GM12878 (cell line): ENCODE measurements around the gene ANKDD1A. TPM values are rescaled to one million over a fixed set of nuclear protein-coding genes. Genes with fewer than 3 reads are reported as not detected.

ENCODE experiments used
- CBX3 ChIP-seq: fragments of 200-600 bp; sonication (generic); IDR thresholded peaks from 2 replicates; pipeline ENCODE4 v1.6.1; 2016; ENCODE audit warnings: low read depth, borderline replicate concordance
- ETV6 ChIP-seq, 2 experiments: fragments of 450-650 bp in 1 of 2; IDR thresholded peaks in 1 of 2; conservative IDR thresholded peaks in 1 of 2; 2 replicates each; pipeline ENCODE4 v1.6.1; 2014; ENCODE audit warnings: antibody characterized with exemption in 1 of 2, borderline replicate concordance in 1 of 2, low read depth in 1 of 2, mild to moderate bottlenecking in 1 of 2, moderate library complexity in 1 of 2
- HCFC1 ChIP-seq: fragments of 150-350 bp; IDR thresholded peaks from 2 replicates; pipeline ENCODE4 v1.6.1; 2014; ENCODE audit warnings: low read length
- KDM1A ChIP-seq: fragments of 200-600 bp; sonication (generic); IDR thresholded peaks from 2 replicates; pipeline ENCODE4 v1.6.1; 2016; ENCODE audit warnings: borderline replicate concordance
- NFYB ChIP-seq: IDR thresholded peaks from 2 replicates; pipeline ENCODE4 v1.6.1; 2011; ENCODE audit warnings: low read depth, mild to moderate bottlenecking, low read length, improper control_type of control experiment, moderate library complexity; ENCODE audit not compliant: insufficient read depth
- NR2C2 ChIP-seq: IDR thresholded peaks from 2 replicates; pipeline ENCODE4 v1.6.1; 2011; ENCODE audit warnings: borderline replicate concordance, low read depth; ENCODE audit not compliant: control insufficient read depth, insufficient read length
- POLR2A ChIP-seq: IDR thresholded peaks from 2 replicates; pipeline ENCODE4 v1.6.1; 2011; ENCODE audit warnings: low read depth, mild to moderate bottlenecking, low read length
- SREBF2 ChIP-seq: IDR thresholded peaks from 2 replicates; pipeline ENCODE4 v1.6.1; 2012; ENCODE audit warnings: mild to moderate bottlenecking, low read length
- TCF12 ChIP-seq: IDR thresholded peaks from 2 replicates; pipeline ENCODE4 v1.6.1; 2011; ENCODE audit warnings: low read depth, mild to moderate bottlenecking, low read length
- TCF3 ChIP-seq: IDR thresholded peaks from 2 replicates; pipeline ENCODE4 v1.6.1; 2012; ENCODE audit warnings: low read depth, mild to moderate bottlenecking, low read length, borderline replicate concordance; ENCODE audit not compliant: insufficient read depth
- ZBTB11 ChIP-seq: fragments of 450-650 bp; formaldehyde crosslinking; IDR thresholded peaks from 2 replicates; pipeline ENCODE4 v1.5.0; 2022; ENCODE audit warnings: mild to moderate bottlenecking, missing genetic modification characterization
- ZBTB40 ChIP-seq: fragments of 450-650 bp; IDR thresholded peaks from 2 replicates; pipeline ENCODE4 v1.6.1; 2016; ENCODE audit warnings: mild to moderate bottlenecking, moderate library complexity, borderline replicate concordance
- polyA plus RNA-seq, 11 experiments: library from polyadenylated mRNA; depleted of rRNA in 4 of 11; unstranded in 6 of 11; stranded (reverse) in 5 of 11; fragments of >200 nt; fragmentation: Nextera tagmentation in 4 of 11; fragmentation: Illumina TruSeq in 1 of 11; extraction: Ambion mirVana in 4 of 11; extraction: Trizol in 1 of 11; gene quantifications; 1 replicate in 1 of 11; 2 replicates in 10 of 11; pipeline versions ENCODE4 v1.2.1 to v1.2.3, GENCODE V29; 2011 to 2016; ENCODE audit warnings: inconsistent platforms in 2 of 11, missing spikeins in 2 of 11, low read depth in 1 of 11
- total RNA-seq, 4 experiments: library from RNA; depleted of rRNA in 3 of 4; stranded (reverse); fragments of >200 nt in 3 of 4; fragmentation: Illumina TruSeq in 1 of 4; extraction: Trizol in 1 of 4; gene quantifications; 2 replicates each; pipeline versions ENCODE4 v1.2.1 to v1.2.3, GENCODE V29; 2013 to 2021
- TF ChIP-seq, protein P1 (sequence below): fragments of 450-650 bp; IDR thresholded peaks from 2 replicates; pipeline ENCODE4 v1.6.1; 2016; ENCODE audit warnings: mild to moderate bottlenecking
- TF ChIP-seq, protein P2 (sequence below): fragments of 450-650 bp; conservative IDR thresholded peaks from 2 replicates; pipeline ENCODE4 v1.6.1; 2017; ENCODE audit warnings: mild to moderate bottlenecking, moderate library complexity
- TF ChIP-seq, protein P3 (sequence below), 3 experiments: IDR thresholded peaks in 2 of 3; conservative IDR thresholded peaks in 1 of 3; 2 replicates each; pipeline ENCODE4 v1.5.1; 2011; ENCODE audit warnings: low read depth in 3 of 3, low read length in 3 of 3, mild to moderate bottlenecking in 3 of 3, control low read depth in 2 of 3, moderate library complexity in 2 of 3, inconsistent platforms in 1 of 3, mixed read lengths in 1 of 3; ENCODE audit not compliant: control insufficient read depth in 2 of 3, insufficient read depth in 1 of 3; ENCODE audit errors: extremely low read depth in 1 of 3

The ANKDD1A gene
- total and polyA plus RNA-seq, 10 of the 15 experiments (the other 5 are each of a cell fraction or from before 2014, with no cell fraction given), result 1.5 to 6.6 (median 4.1) TPM

DNA sequence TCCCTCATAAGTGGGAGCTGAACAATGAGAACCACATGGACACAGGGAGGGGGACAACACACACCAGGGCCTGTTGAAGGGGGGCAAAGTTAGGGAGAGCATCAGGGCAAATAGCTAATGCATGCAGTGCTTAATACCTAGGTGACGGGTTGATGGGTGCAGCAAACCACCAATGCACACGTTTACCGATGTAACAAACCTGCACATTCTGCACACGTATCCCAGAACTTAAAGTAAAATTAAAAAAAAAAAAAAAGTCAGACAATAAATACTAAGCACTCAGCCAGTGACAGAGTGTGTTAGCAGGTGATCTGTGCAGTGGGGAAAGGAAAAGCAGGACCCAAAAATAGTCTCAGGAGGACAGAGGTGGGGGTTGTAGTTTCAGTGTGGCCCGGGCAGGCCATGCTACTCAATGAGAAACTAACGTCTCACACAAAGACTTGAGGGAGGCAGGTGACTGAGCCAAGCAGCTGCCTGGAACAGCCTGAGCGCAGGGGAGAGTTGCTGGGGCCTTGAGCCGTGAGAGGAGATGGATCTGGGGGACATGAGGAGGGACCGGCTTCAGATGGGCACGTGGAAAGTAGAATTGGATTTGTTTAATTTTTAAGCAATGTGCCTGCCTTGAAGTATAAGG, 18.4 kb downstream of the ANKDD1A start (continued):
- TF ChIP-seq, protein P1, sequence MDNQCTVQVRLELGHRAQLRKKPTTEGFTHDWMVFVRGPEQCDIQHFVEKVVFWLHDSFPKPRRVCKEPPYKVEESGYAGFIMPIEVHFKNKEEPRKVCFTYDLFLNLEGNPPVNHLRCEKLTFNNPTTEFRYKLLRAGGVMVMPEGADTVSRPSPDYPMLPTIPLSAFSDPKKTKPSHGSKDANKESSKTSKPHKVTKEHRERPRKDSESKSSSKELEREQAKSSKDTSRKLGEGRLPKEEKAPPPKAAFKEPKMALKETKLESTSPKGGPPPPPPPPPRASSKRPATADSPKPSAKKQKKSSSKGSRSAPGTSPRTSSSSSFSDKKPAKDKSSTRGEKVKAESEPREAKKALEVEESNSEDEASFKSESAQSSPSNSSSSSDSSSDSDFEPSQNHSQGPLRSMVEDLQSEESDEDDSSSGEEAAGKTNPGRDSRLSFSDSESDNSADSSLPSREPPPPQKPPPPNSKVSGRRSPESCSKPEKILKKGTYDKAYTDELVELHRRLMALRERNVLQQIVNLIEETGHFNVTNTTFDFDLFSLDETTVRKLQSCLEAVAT, result peak; percentile 98
- TF ChIP-seq NFYB, result no peak
- TF ChIP-seq ETV6 (conservative IDR thresholded peaks at IDR 0.05 in 1 of 2, IDR thresholded peaks at IDR 0.05 in 1 of 2; ENCODE audit: borderline replicate concordance in 1 of 2, low read depth in 1 of 2), result no peak
- no peak for TF ChIP-seq KDM1A
- TF ChIP-seq CBX3, result no peak
- no peak for TF ChIP-seq ZBTB40
- TF ChIP-seq TCF12, result peak; percentile 85
- no peak for TF ChIP-seq SREBF2
- no peak for TF ChIP-seq NR2C2
- 0 out of 2 replicates have a peak, but pooled peaks have one; percentile 27 for TF ChIP-seq POLR2A
- TF ChIP-seq, protein P2, sequence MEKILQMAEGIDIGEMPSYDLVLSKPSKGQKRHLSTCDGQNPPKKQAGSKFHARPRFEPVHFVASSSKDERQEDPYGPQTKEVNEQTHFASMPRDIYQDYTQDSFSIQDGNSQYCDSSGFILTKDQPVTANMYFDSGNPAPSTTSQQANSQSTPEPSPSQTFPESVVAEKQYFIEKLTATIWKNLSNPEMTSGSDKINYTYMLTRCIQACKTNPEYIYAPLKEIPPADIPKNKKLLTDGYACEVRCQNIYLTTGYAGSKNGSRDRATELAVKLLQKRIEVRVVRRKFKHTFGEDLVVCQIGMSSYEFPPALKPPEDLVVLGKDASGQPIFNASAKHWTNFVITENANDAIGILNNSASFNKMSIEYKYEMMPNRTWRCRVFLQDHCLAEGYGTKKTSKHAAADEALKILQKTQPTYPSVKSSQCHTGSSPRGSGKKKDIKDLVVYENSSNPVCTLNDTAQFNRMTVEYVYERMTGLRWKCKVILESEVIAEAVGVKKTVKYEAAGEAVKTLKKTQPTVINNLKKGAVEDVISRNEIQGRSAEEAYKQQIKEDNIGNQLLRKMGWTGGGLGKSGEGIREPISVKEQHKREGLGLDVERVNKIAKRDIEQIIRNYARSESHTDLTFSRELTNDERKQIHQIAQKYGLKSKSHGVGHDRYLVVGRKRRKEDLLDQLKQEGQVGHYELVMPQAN, result no peak
- TF ChIP-seq, protein P3, sequence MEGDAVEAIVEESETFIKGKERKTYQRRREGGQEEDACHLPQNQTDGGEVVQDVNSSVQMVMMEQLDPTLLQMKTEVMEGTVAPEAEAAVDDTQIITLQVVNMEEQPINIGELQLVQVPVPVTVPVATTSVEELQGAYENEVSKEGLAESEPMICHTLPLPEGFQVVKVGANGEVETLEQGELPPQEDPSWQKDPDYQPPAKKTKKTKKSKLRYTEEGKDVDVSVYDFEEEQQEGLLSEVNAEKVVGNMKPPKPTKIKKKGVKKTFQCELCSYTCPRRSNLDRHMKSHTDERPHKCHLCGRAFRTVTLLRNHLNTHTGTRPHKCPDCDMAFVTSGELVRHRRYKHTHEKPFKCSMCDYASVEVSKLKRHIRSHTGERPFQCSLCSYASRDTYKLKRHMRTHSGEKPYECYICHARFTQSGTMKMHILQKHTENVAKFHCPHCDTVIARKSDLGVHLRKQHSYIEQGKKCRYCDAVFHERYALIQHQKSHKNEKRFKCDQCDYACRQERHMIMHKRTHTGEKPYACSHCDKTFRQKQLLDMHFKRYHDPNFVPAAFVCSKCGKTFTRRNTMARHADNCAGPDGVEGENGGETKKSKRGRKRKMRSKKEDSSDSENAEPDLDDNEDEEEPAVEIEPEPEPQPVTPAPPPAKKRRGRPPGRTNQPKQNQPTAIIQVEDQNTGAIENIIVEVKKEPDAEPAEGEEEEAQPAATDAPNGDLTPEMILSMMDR (IDR thresholded peaks at IDR 0.05 in 2 of 3, conservative IDR thresholded peaks at IDR 0.05 in 1 of 3; ENCODE audit: control insufficient read depth in 2 of 3, extremely low read depth in 1 of 3, insufficient read depth in 1 of 3, low read depth in 3 of 3, low read length in 3 of 3), result no peak
- TF ChIP-seq HCFC1, result no peak
- no peak for TF ChIP-seq ZBTB11
- TF ChIP-seq TCF3, result 0 out of 2 replicates have a peak, but pooled peaks have one; percentile 37
